ENCODE measurements around the gene ZNF814.
A peak's percentile ranks its signal among the peaks of the same experiment; 100 is the strongest.
"Not testable (repeated sequence)": the region's sequence is repeated elsewhere in the genome, so short reads cannot be mapped to it uniquely, and the experiment has no call there.

Gene ZNF814

GRCh38 chr19:57888560-57889231 lies at the start of gene ZNF814:
ZNF814 (minus strand) TSS chr19:57889037; CDS start chr19:57888802, 235 bp downstream.
- DNase-seq: no peak

- no peak for DNase-seq
Observed at GRCh38 chr19:57935731-57936130, 46.9 kb upstream of the ZNF814 start.

DNA sequence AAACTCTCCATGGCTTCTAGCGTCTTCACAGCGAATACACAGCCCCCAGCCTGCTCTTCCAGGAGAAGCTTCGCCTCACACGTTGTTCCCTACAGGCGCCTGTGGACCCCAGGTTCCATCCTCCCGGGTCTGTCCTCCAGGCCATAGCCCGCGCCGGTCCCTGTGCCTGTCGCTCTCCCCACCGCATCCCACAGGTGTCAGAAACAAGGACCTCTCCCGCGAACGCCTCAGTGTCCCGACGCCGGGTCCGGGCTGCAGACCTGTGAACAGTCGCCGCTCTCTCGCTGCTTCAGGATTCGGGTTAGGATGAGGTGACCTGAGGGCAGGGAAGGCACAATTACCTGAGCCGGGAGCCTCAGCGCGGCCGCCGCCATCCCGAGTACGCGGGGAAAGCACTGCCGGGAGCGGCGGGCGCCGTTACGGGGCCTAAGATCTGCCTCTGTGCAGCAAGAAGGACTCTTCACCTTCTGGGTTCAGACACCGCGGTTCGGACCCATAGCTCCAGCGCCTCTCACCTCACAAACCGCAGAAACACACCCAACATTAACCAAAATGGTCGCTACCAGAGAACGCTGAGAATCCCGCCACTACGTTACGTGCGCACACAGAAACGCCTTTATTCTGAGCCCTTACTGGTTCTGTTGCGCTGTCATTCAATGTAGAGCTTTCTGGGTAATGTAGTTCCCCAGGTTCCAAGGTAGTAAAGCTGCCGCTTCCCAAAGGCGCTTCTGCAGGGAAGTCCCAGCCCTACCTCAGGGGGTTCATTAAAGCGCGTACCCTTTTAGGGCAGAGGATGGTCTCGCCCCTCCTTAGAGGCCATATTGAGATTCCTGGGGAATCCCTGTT lies 46.2 kb upstream of the ZNF814 start, which contains the start of gene ZNF418:
TSS of gene ZNF418 (minus strand) at position 583 of the 846 bp plus-strand sequence. CDS start 1,580 bp downstream, outside the sequence.
- no peak for DNase-seq

- no peak for DNase-seq
Observed at GRCh38 chr19:57927587-57927986, 38.8 kb upstream of the ZNF814 start.

- peak; percentile 71 for DNase-seq
Observed at GRCh38 chr19:57916168-57916995, 27.5 kb upstream of the ZNF814 start, which contains the start of gene ZNF417. ZNF417 (minus strand) TSS chr19:57916592; CDS start chr19:57916411, 181 bp downstream.

- no peak for DNase-seq
Observed at GRCh38 chr19:57914531-57914930, 25.7 kb upstream of the ZNF814 start.

GRCh38 chr19:57907394-57907793 lies 18.6 kb upstream of the ZNF814 start:
- no peak for DNase-seq

DNA sequence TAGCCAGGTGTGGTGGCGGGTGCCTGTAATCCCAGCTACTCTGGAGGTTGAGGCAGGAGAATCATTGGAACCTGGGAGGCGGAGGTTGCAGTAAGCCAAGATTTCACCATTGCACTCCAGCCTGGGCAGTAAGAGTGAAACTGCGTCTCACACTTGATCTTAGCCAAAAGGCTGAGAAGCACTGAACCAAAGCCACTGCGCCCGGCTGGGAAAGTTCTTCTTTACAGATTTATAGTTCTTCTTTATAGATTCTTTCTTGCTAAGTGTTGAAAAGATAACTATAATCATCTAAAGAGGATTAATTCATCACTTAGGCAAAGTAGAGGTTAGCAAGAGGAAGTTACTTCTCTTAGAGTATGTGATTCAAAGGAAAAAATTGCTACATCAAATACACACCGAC lies 16.4 kb upstream of the ZNF814 start:
- DNase-seq: no peak

DNA sequence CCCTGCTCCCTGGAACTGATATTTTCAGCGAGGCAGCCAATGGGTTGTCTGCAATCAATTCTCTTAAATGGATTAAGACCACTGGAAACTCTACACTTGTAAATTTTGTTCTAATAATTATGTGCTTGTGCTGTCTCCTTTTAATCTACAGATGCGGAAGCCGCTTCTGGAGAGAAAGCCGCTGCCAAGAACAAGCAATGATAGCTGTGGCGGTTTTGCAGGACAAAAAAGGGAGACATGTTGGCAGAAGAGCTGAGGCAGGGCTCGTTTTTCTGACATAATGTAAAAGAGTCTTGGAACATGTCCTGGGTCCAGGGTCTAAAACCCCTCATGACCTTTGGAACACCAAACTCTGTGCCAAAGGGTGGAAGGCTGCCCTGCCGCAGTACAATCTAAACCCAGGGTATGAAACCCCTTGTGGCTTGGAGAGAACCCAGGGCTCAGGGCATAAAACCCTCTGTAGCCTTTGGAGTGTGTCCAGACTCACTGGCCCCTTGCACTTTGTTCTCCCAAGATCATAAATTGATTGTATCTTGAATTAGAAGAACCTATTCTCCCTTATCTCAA lies 14.9 kb upstream of the ZNF814 start:
- no peak for DNase-seq

DNA sequence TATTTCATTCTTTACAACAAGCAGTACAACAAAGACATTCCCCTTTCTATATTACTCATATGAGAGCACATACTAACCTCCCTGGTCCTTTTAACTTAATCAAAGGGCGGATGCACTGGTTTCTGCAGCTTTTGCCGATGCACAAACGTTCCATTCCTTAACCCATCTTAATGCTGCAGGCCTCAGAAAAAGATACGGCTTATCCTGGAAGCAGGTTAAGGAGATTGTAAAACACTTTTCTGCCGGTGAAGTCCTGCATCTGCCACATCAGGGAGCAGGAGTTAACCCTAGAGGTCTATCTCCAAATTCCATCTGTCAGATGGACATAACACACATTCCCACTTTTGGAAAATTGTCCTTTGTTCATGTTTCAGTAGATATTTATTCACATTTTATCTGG lies 11.5 kb upstream of the ZNF814 start:
- no peak for DNase-seq

DNA sequence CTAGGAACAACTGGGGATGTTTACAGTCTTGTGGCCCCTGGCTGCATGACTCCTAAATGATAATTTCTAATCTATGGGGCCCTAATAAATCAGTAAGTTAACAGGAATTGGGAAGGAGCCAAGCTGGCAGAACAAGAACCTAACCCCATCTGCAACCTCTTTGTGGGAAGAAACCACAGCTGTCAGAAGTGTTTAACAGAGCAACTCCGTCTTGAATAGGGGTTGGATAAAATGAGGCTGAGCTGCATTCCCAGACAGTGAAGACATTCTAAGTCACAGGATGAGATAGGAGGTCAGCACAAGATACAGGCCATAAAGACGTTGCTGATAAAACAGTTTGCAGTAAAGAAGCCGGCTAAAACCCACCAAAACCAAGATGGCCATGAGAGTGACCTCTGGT lies 1.9 kb upstream of the ZNF814 start:
- DNase-seq: not testable (repeated sequence)

GRCh38 chr19:57888107-57888559 lies 704 bp downstream of the ZNF814 start:
- no peak for DNase-seq

- DNase-seq: no peak
Observed at GRCh38 chr19:57887195-57887941, 1.5 kb downstream of the ZNF814 start.

- no peak for DNase-seq
Observed at GRCh38 chr19:57886046-57886445, 2.8 kb downstream of the ZNF814 start.

DNA sequence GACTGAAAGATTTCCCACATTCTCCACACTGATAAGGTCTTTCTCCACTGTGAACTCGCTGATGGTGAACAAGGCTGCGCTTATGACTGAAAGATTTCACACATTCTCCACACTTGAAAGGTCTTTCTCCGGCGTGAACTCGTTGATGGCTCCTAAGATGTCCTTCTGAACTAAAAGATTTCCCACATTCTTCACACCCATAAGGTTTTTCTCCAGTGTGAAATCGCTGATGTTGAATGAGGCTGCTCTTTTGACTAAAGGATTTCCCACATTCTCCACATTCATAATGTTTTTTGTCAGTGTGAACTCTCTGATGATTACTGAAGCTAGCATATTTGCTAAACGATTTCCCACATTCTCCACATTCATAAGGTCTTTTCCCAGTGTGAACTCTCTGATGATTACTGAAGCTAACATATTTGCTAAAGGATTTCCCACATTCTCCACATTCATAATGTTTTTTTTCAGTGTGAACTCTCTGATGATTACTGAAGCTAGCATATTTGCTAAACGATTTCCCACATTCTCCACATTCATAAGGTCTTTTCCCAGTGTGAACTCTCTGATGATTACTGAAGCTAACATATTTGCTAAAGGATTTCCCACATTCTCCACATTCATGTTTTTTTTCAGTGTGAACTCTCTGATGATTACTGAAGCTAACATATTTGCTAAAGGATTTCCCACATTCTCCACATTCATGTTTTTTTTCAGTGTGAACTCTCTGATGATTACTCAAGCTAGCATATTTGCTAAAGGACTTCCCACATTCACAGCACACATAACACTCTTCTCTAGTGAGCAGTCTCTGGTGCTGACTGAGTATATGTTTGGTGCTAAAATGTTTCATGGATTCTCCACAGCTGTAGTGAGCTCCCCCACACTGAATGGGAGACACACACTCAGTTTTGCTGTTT lies 14.7 kb downstream of the ZNF814 start:
- not testable (repeated sequence) for DNase-seq

- DNase-seq: no peak
Observed at GRCh38 chr19:57872450-57872849, 16.4 kb downstream of the ZNF814 start.

DNA sequence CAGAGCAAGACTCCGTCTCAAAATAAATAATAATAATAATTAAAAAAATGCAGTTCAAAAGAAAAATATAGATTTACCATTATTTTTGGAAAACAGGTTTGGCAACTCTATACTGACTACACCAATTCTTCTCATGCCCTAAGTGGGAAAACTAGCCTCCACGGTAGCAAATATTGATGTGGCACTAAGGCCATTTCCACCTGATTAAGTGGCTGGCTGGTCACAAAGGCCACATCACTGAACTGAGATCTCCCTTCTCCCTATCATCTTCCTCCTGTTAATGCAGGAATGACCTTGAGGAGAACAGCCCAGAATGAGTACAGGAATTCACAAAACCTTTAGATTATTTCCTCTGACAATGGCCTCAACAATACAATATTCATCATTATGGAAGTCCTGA lies 18.6 kb downstream of the ZNF814 start:
- DNase-seq: no peak

DNA sequence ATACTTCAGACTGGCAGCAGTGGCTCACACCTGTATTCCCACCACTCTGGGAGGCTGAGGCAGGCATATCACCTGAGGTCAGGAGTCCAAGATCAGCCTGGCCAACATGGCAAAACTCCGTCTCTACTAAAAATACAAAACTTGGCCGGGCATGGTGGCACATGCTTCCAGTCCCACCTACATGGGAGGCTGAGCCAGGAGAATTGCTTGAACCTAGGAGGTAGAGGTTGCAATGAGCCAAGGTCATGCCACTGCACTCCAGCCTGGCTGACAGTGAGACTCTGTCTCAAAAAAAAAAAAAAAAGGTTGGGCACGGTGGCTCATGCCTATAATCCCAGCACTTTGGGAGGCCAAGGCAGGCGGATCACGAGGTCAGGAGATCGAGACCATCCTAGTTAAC lies 19.2 kb downstream of the ZNF814 start:
- DNase-seq: not testable (repeated sequence)

GRCh38 chr19:57867868-57868492 lies 20.9 kb downstream of the ZNF814 start:
- no peak for DNase-seq

- not testable (repeated sequence) for DNase-seq
Observed at GRCh38 chr19:57862351-57862750, 26.5 kb downstream of the ZNF814 start.

Data from NCI-H2107 (cell line).